DMS53 treated with DMSO at 0.1 percent for 48 hours (cell line): ENCODE data around the gene PLAC8L1.

Experiments used
- DNase-seq: peaks from one replicate; lab custom pipeline; 2025; ENCODE audit not compliant: unreplicated experiment; lab: John Stamatoyannopoulos, UW

The PLAC8L1 gene

DNA sequence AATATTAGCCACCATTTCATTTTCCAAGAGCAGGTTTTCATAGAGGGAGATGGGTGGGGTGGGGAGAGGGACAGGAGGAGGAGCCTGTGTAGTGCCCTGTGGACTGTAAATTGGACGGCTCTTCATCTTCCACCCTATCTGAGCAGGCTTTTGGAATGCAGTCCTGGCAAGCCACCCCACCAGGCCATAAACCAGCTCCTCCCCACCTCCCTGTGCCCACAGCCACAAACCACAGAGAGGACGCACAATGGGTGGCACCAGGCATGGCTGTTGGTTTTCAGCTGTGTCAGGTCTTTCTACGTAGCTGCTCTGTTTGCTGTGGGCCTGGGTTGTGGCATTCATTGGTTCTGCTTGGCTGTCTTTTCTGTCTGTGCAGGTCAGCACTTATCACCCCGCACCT, 58.0 kb downstream of the PLAC8L1 start:
- no peak for DNase-seq

GRCh38 chr5:146043722-146044121, 61.7 kb downstream of the PLAC8L1 start:
- peak; percentile 3 for DNase-seq

DNA sequence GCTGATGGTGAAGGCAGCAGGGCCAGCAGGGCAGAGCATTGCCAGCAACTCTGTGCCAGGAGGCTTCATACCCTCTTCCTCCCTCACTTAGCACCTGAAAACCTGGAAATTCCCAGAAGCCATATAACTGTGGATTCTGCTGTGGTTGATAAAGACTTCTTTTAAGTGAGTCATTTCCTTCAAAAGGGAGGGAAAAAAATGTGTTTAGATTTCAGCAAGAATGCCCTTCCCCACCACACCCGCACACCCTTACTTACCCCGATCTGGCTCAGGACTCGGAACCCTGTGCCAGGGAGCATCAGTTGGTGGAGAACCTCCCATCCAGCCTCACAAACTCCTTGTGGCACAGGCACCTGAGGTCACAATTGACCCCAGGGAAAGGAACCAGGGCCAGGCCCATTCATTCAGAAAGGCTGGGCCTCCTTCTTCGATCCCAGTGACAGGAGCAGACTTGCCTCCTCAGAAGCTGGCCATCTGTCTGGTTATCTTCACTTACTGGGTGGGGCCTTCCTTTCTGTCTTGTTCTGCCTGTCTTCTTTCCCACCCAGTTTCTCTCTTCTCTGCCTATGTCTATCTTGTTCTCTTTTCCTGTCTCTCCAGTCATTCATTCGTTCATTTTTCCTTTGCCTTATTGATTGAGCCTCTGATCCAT, 62.6 kb downstream of the PLAC8L1 start:
- DNase-seq: no peak

DNA sequence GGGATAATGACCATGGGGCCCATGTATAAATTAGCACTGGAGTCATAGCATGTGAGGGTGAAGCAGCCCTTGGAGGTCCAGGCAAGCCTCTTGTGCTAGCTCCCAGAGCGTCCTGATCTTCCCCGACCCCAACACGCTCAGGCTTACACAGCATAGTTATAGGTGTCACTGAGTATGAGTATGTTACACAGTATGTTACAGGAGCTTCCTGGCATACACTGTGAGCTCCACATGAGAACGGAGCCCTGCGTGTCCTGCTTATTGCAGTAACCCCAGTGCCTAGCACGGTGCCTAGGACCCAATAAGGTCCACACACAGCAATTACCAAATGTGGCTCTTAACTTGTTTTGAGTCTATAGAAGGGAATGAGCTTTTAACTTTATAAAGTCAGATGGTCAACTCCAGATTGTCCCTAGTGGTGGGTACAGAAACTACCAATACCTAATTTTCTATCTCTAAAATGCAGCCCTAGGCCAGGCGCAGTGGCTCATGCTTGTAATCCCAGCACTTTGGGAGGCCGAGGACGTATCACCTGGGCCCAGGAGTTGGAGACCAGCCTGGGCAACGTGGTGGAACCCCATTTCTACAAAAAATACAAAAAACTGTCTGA, 64.1 kb downstream of the PLAC8L1 start:
- peak; percentile 10 for DNase-seq

DNA sequence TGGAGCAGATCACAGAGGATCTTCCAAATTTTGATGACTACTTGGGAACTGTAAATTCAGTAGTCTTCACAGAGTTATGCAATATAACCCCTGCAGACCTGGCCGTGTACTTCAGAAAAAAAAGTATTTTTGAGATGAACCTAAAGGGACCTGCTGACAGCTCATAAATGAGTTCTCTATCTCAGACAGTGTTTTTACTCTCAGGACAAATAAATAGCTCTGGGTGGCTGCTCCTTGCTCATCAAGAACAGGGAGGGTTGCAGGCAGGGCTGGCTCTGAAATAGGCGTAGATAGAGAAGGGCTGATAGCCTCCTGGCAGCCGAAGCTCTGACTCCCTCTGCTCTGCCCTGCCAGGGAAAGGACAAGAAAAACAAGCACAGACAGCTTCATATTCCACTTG, 64.8 kb downstream of the PLAC8L1 start:
- no peak for DNase-seq

GRCh38 chr5:146039420-146039819, 66.0 kb downstream of the PLAC8L1 start:
- no peak for DNase-seq

- DNase-seq: no peak
These were observed 70.8 kb downstream of the PLAC8L1 start for GRCh38 chr5:146034605-146035004.
